GM18909 (cell line): ENCODE data around the gene SLC25A25.
A peak's percentile ranks its signal among the peaks of the same experiment; 100 is the strongest.
"Not testable (repeated sequence)": the region's sequence is repeated elsewhere in the genome, so short reads cannot be mapped to it uniquely, and the experiment has no call there.

ENCODE experiments used
- ATAC-seq: cut with Tn5 transposase; IDR thresholded peaks from one replicate; pipeline ENCODE4 v1.9.1; 2021; ENCODE audit warnings: mild to moderate bottlenecking; ENCODE audit not compliant: unreplicated experiment, poor library complexity

Gene SLC25A25

GRCh38 chr9:128107468-128108268 lies 39.6 kb downstream of the SLC25A25 start:
- no peak for ATAC-seq

DNA sequence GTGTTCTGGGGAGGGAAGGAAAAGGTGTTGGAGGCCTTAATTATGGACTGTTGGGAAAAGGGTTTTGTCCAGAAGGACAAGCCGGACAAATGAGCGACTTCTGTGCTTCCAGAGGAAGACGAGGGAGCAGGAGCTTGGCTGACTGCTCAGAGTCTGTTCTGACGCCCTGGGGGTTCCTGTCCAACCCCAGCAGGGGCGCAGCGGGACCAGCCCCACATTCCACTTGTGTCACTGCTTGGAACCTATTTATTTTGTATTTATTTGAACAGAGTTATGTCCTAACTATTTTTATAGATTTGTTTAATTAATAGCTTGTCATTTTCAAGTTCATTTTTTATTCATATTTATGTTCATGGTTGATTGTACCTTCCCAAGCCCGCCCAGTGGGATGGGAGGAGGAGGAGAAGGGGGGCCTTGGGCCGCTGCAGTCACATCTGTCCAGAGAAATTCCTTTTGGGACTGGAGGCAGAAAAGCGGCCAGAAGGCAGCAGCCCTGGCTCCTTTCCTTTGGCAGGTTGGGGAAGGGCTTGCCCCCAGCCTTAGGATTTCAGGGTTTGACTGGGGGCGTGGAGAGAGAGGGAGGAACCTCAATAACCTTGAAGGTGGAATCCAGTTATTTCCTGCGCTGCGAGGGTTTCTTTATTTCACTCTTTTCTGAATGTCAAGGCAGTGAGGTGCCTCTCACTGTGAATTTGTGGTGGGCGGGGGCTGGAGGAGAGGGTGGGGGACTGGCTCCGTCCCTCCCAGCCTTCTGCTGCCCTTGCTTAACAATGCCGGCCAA lies 40.4 kb downstream of the SLC25A25 start:
- no peak for ATAC-seq

- no peak for ATAC-seq
Measured at GRCh38 chr9:128109050-128109709, 41.1 kb downstream of the SLC25A25 start.

- ATAC-seq: not testable (repeated sequence)
Measured at GRCh38 chr9:128111726-128112125, 43.7 kb downstream of the SLC25A25 start.

DNA sequence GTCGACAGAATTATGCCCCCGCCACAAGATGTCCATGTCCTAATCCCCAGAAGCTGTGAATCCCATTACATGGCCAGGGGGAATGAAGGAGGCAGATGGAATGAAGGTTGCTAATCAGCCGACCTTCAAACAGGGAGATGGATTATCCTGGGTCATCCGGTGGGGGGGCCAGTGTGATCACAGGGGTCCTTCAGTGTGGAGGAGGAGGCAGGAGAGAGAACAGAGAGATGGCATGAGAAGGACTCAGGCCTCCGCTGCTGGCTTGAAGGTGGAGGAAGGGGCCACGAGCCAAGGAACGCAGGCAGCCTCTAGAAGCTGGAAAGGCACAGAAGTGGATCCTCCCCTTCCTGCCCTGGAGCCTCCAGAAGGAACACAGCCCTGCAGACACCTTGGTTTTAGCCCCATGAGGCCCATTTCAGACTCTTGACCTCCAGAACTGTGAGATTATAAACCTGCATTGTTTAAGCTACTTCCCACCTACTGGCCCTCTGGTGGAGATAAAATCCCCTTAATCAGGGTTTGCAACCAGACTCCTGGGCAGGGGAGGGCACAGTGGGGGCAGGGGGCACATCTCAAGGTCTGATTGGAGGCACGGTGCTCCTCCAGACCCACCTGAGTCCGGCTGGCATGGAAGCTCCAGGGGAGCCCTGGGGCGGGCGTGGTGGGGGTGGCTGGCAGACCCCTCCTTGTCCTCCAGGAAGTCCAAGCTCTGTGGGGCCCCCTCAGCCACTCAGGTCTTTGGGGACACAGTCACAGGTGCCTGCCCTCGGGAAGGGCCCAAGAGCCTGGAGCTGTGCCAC lies 45.7 kb downstream of the SLC25A25 start:
- no peak for ATAC-seq

DNA sequence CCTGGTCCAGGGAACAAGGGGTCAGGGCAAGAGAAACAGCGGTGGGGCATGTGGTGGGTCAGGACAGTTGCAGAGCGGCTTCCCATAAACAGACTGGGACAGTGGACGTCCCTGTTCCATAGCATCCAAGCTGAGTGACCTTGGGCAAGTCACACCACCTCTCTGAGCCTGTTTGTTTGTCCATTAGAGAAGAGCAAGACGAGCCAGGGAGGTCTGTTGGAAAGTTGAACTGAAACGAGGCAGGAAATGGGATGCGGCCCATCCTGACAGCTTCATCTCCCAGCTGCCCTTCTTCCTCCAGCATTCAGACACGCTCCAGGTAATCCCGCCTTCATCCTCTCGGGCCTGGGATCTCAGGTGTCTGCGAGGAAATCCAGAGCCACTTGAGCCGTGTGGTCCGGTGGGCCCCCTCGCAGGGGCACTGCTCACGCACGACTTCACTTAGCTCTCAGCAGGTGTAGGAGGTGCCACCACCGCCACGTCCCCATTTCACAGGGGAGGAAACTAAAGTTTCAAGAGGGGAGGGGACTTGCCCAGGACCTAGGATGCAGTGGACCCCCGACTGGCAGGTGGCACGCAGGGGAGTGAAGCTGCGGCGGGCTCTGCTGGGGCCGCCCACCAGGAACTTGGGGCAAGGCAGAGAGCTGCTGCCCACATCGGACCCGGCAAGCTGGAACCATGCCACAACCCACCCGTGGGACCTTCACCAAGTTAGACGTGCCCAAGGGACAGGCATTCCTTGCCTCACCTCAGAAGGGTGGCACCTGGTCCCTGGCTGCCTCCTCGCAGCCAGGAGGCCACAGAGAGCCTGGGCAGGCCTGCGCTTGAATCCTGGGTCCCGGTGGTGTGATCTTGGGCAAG lies 46.5 kb downstream of the SLC25A25 start:
- ATAC-seq: no peak

DNA sequence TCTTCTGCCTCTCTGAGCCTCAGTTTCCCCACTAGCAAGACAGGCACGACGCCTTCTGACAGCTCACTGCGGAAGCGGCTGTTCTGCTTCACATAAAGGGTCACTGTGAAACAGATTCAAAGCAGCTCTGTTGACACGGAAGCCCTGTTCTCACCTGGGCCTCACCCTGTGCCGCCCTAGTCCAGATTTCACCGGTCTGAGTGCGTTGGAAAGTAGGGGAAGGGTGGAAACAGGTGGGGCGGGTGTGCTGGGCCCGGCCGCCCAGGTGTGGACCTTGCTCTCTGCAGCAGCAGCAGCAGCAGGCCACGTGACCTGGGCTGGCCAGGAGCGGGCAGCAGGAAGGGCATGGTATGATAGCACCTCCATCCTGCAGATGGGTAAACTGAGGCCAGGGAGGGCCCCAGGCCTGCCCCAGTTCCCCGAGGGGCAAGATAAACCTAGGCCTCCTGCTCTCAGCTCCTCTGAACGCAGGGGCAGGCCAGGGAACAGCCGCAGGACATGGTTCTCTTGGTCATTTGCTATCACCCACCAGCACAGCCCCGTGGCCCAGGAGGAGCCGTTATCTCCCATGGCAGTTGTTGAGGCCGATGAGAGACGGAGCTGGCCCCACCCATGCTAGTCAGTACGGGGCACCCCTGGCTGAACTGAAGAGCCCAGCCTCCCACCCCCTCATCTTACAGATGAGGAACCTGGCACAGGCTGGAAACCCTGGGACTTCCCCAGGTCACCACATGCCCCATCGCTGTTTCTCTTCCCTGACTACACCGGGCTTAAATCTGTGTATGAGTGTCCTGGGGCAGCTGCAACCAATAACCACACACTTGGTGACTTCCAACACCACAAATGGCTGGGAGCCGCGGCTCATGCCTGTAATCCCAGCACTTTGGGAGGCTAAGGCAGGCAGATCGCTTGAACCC lies 47.4 kb downstream of the SLC25A25 start:
- no peak for ATAC-seq

DNA sequence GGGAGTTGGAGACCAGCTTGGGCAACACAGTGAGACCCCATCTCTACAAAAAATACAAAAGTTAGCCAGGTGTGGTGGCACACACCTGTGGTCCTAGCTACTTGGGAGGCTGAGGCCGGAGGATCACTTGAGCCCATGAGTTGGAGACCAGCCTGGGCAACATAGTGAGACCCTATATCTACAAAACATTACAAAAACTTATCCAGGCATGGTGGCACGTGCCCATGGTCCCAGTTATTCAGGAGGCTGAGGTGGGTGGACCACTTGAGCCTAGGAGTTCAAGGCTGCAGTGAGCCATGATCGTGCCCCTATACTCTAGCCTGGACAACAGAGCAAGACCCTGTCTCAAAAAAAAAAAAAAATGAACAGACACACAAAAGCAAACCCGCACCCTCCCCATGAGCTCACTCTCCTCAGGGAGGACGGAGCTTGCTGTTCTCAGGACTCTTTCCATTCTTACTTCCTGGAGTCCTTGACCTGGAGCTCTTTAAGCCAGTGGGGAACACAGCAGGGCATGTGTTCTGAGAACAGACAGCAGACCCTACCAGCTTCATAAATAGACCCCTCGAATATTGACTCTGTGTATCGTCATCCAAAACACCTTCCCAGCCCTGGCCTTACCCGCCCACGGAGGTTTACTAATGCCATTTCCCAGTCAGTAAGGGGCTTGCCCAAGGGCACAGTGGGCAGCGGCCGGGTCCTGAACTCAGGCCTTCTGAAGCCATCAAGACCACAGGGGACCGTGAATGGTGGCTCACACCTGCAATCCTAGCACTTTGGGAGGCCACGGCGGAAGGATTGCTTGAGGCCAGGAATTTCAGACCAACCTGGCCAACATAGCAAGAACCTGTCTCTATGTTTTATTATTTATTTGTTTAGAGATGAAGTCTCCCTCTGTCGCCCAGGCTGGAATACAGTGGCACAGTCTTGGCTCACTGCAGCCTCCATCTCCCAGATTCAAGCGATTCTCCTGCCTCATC lies 48.4 kb downstream of the SLC25A25 start:
- ATAC-seq: no peak

DNA sequence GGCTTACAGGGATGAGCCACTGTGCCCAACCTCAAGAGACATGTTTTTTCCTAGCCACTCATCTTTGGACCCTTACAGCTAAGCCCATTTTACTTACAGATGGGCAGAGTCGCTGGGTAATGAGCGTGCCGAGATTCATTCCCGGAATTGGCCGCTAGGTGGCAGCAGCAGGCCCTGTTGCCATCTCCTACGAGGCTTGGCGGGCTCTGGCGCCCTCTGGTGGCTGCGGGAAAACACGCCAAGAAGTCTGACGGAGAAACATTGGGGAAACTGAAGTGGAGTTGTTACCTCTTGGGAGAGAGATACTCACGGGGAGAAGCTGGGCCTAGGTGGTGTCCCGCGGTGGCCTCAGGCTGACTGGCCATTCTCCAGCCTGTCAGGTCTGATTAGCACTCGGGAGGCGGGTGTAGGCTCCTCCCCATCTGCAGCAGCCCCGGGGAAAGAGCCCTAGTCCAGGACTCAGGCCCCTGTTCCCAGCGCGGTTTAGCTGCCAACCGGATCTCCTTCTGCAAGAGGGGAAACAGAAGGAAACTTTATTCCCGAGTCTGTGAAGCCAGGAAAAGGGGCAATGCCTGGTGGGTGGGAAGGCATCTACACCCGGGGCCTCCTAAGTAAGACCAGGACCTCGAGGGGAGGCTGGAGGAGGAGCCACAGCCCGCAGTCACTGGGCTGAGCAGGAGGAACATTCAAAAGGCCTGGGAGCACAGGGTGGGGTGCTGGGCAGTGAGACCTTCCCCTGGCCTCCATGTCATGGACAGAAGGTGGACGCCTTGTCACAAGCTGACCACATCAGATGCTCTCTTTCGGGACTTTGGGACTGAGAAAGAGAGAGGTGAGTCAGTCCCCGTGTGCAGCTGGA lies 49.8 kb downstream of the SLC25A25 start:
- ATAC-seq: peak; percentile 72

DNA sequence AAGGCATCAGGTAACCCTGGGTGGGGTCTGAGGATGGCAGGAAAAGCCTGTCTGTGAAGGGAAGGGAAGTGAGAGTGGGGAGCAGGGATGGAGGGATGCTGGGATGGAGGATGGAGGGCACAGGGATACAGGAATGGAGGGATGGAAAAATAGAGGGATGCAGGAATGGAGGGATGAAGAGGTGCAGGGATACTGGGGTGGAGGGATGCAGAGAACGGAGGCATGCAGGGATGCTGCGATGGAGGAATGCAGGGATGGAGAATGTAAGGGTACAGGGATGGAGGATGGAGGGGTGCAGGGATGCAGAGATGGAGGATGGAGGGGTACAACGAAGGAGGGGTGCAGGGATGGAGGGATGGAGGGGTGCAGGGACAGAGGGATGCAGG lies 50.4 kb downstream of the SLC25A25 start:
- ATAC-seq: no peak

GRCh38 chr9:128118971-128119665 lies 51.1 kb downstream of the SLC25A25 start:
- ATAC-seq: no peak

DNA sequence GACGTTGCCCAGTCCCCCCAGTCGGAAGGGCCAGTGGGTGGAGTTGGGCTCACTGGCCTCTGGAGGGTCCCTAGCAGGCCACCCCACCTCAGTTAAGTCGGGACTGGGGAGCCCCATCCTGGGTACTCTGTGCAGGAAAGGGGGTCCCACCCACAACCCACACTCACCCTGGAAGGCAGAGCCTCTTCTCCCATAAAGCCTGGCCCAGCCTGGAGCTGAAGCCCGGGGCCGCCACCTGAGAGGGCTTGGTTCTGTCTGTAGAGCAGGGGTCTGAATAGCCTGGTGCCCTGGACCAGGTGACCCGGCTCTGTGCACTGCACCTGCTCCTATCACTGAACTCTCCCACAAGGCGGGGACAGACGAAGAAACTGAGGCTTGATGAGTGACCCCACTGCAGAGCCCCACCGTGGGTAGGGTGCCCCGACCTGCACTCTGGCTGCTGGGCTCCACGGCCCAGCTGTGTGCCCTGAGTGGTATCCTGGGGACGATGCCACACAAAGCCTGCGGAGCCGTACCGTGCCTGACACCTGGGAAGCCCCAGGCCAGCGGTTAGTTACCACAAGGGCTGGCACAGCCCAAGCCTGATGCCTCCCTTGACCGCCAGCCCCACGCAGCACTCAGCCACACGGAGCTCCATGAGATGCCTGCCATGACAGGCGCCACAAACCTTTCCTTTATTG lies 52.2 kb downstream of the SLC25A25 start:
- ATAC-seq: no peak

GRCh38 chr9:128120741-128121465 lies 52.9 kb downstream of the SLC25A25 start:
- no peak for ATAC-seq

GRCh38 chr9:128121466-128121810 lies 53.4 kb downstream of the SLC25A25 start:
- ATAC-seq: no peak
